ENCODE results near the gene DCAF11. TPM values are rescaled to one million over a fixed set of nuclear protein-coding genes. Genes with fewer than 3 reads are reported as not detected.
A peak's percentile ranks its signal among the peaks of the same experiment; 100 is the strongest.

Gene DCAF11
- total and polyA plus RNA-seq, 2 of the 13 experiments (the other 11 are each of a cell fraction or from before 2014, with no cell fraction given) = 150 to 257 TPM

GRCh38 chr14:24114532-24115421, at the start of gene DCAF11, which contains the start of gene NRL (continued):
- TF ChIP-seq, protein P1, sequence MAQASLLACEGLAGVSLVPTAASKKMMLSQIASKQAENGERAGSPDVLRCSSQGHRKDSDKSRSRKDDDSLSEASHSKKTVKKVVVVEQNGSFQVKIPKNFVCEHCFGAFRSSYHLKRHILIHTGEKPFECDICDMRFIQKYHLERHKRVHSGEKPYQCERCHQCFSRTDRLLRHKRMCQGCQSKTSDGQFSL (CRISPR knock-in tag; IDR thresholded peaks at IDR 0.05) = peak; percentile 87; the same call in 1 of the 2 replicates
- TF ChIP-seq CENPT (CRISPR knock-in tag; IDR thresholded peaks at IDR 0.05; ENCODE audit: low read depth) (peak; percentile 91; the same call in 1 of the 2 replicates), SNAPC2 (CRISPR knock-in tag; IDR thresholded peaks at IDR 0.05) (peak; percentile 95), RARG (CRISPR knock-in tag; IDR thresholded peaks at IDR 0.05; ENCODE audit: low read depth) (peak; percentile 91; the same call in 1 of the 2 replicates), BHLHE40 (IDR thresholded peaks at IDR 0.05; ENCODE audit: low read length) (peak; percentile 77), LCORL (IDR thresholded peaks at IDR 0.05) (no peak), LCORL (CRISPR knock-in tag; IDR thresholded peaks at IDR 0.05) (no peak), ZNF83 (CRISPR knock-in tag; IDR thresholded peaks at IDR 0.05; ENCODE audit: borderline replicate concordance) (0 out of 2 replicates have a peak, but pooled peaks have one; percentile 86), PAF1 (CRISPR knock-in tag; IDR thresholded peaks at IDR 0.05) (peak; percentile 76; the same call in 1 of the 2 replicates), ZNF570 (CRISPR knock-in tag; IDR thresholded peaks at IDR 0.05; ENCODE audit: borderline replicate concordance) (no peak), FIP1L1 (IDR thresholded peaks at IDR 0.05; ENCODE audit: borderline replicate concordance, insufficient read depth, low read depth, low read length) (peak; percentile 90), IKZF4 (CRISPR knock-in tag; IDR thresholded peaks at IDR 0.05; ENCODE audit: borderline replicate concordance, low read depth, not compliant biosample characterization) (peak; percentile 99), TARDBP (CRISPR knock-in tag; IDR thresholded peaks at IDR 0.05) (peak; percentile 98), NR2C2 (CRISPR knock-in tag; IDR thresholded peaks at IDR 0.05; ENCODE audit: borderline replicate concordance) (peak; percentile 91; the same call in 1 of the 2 replicates), ZNF512 (CRISPR knock-in tag; IDR thresholded peaks at IDR 0.05) (no peak; the same call in 1 of the 2 replicates), SRSF4 (IDR thresholded peaks at IDR 0.05; ENCODE audit: low read depth, low read length, poor library complexity, severe bottlenecking) (no peak), ZNF354B (CRISPR knock-in tag; IDR thresholded peaks at IDR 0.05) (no peak), POLR2G (IDR thresholded peaks at IDR 0.05; ENCODE audit: low read depth, low read length) (peak; percentile 53), NFKBIZ (CRISPR knock-in tag; IDR thresholded peaks at IDR 0.05) (peak; percentile 88), MBNL3 (CRISPR knock-in tag; conservative IDR thresholded peaks at IDR 0.05) (no peak), SMC3 (IDR thresholded peaks at IDR 0.05; ENCODE audit: low read length) (peak; percentile 0; the same call in 1 of the 2 replicates), SRY (CRISPR knock-in tag; IDR thresholded peaks at IDR 0.05) (no peak), POLR2A (IDR thresholded peaks at IDR 0.05; ENCODE audit: insufficient read depth in 1 of 2, low read depth in 2 of 2, low read length in 2 of 2) (peak in 1 of 2 experiments; percentile 97; a peak in 2 of 4 replicates)
- TF ChIP-seq, protein P2, sequence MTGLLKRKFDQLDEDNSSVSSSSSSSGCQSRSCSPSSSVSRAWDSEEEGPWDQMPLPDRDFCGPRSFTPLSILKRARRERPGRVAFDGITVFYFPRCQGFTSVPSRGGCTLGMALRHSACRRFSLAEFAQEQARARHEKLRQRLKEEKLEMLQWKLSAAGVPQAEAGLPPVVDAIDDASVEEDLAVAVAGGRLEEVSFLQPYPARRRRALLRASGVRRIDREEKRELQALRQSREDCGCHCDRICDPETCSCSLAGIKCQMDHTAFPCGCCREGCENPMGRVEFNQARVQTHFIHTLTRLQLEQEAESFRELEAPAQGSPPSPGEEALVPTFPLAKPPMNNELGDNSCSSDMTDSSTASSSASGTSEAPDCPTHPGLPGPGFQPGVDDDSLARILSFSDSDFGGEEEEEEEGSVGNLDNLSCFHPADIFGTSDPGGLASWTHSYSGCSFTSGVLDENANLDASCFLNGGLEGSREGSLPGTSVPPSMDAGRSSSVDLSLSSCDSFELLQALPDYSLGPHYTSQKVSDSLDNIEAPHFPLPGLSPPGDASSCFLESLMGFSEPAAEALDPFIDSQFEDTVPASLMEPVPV (CRISPR knock-in tag; IDR thresholded peaks at IDR 0.05) = peak; percentile 99
- TF ChIP-seq, protein P3, sequence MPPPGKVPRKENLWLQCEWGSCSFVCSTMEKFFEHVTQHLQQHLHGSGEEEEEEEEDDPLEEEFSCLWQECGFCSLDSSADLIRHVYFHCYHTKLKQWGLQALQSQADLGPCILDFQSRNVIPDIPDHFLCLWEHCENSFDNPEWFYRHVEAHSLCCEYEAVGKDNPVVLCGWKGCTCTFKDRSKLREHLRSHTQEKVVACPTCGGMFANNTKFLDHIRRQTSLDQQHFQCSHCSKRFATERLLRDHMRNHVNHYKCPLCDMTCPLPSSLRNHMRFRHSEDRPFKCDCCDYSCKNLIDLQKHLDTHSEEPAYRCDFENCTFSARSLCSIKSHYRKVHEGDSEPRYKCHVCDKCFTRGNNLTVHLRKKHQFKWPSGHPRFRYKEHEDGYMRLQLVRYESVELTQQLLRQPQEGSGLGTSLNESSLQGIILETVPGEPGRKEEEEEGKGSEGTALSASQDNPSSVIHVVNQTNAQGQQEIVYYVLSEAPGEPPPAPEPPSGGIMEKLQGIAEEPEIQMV (CRISPR knock-in tag; IDR thresholded peaks at IDR 0.05; ENCODE audit: low read depth) = peak; percentile 78
